ENCODE measurements around the gene YAF2.

The YAF2 gene

DNA sequence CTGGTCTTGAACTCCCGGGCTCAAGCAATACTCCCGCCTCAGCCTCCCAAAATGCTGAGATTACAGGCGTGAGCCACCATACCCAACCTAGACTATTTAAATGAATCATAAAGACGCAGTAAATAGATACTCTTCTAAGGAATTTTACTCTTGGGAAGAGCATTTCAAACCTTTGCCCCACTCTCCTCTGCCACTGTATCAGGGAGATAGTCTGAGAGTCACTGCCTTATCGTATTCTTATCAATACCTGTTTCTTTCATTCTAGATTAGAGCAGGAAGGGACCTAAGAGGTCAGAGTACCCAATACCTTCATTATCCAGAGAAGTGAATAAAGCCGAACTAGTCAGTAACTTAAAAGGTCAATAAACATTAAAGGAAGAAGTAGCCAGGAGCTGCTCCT is 109.2 kb downstream of the YAF2 start:
- TF ChIP-seq, protein P1, sequence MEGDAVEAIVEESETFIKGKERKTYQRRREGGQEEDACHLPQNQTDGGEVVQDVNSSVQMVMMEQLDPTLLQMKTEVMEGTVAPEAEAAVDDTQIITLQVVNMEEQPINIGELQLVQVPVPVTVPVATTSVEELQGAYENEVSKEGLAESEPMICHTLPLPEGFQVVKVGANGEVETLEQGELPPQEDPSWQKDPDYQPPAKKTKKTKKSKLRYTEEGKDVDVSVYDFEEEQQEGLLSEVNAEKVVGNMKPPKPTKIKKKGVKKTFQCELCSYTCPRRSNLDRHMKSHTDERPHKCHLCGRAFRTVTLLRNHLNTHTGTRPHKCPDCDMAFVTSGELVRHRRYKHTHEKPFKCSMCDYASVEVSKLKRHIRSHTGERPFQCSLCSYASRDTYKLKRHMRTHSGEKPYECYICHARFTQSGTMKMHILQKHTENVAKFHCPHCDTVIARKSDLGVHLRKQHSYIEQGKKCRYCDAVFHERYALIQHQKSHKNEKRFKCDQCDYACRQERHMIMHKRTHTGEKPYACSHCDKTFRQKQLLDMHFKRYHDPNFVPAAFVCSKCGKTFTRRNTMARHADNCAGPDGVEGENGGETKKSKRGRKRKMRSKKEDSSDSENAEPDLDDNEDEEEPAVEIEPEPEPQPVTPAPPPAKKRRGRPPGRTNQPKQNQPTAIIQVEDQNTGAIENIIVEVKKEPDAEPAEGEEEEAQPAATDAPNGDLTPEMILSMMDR (conservative IDR thresholded peaks at IDR 0.05), result no peak
- no peak overlapping the region for H3K27ac ChIP-seq

DNA sequence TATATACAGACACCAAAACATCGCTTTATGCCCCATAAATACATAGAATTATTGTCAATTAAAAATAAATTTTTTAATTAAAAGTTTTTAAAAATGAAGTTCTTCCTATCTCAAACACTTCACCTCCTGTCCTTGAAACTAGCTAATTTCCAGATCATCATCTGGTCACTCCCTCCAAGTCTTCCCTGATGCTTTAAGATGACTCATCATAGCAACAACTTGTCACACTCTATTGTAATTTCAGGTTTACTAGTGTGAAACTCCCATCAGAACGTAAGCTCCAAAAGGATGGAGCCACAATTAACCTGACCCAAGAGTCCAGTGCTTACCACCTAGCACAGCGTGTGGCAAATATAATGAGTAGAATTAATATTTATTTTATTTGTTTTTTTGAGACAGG is 109.7 kb downstream of the YAF2 start:
- H3K27ac ChIP-seq, result no peak overlapping the region
- TF ChIP-seq, protein P1 (conservative IDR thresholded peaks at IDR 0.05), result no peak

DNA sequence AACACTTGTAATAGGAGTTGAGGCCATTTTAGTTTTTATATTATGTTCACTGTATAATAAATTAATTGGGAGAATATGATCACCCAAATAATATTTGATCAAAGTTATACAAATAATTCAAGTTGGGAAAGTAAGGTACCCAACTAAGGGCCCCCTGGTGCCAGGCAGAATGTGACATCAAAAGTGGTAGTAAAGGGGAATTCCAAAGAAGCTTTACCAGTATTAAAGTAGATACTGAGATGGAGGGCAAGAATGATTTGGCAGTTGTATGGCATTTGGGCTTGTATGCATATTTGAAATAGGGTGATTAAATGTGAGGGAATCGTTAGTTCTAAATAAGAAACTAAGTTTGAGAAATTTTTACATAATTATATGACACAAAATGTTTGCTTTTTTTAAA is 111.1 kb downstream of the YAF2 start:
- TF ChIP-seq, protein P1 (conservative IDR thresholded peaks at IDR 0.05), result no peak
- no peak overlapping the region for H3K27ac ChIP-seq

DNA sequence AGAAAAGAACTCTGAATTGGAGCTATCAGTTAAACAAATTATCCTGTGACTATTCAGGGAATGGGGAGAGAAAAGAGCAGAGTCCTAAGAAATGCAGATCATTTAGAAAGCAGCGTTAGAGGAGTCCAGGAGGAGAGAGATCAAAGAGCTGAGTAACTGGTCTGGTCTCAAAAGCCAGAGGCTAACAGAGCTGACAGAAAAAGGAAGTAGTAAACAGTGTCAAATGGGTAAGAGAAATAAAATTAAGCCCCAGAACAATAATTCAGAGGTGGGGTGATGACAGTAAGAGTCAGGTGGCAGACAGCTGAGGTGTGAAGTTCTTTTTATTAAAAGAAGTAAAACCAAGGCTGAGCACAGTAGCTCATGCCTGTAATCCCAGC is 112.7 kb downstream of the YAF2 start:
- H3K27ac ChIP-seq, result no peak overlapping the region
- TF ChIP-seq, protein P1 (conservative IDR thresholded peaks at IDR 0.05), result no peak

DNA sequence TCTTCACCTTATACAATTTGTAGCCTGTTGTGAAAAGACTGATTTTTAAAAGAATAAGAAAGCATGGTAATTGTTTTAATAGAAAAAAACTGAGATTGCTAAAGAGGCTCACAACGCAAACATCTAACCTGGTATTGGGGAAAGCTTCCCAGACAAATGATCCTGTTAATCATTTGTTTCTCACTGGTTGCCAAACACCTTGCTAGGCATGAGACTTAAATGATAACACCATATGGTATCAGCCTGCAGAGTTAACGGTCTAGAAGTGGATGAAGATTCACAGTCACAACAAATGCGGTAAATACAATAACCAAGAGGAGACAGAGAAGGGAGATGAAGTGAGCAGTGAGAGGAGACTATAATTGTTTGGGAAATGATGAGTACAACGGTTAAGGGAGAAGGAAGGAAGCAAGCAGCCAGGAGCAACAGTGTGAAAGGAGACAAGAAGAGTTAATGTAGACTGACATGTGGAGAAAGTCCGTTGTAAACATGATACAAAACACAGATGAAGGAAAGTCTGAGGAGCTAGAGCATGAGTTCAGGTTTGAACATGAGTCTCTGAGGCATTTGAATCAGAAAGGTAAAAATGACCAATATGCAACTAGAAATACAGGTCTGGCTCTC is 113.2 kb downstream of the YAF2 start:
- no peak overlapping the region for H3K27ac ChIP-seq
- TF ChIP-seq, protein P1 (conservative IDR thresholded peaks at IDR 0.05), result no peak

DNA sequence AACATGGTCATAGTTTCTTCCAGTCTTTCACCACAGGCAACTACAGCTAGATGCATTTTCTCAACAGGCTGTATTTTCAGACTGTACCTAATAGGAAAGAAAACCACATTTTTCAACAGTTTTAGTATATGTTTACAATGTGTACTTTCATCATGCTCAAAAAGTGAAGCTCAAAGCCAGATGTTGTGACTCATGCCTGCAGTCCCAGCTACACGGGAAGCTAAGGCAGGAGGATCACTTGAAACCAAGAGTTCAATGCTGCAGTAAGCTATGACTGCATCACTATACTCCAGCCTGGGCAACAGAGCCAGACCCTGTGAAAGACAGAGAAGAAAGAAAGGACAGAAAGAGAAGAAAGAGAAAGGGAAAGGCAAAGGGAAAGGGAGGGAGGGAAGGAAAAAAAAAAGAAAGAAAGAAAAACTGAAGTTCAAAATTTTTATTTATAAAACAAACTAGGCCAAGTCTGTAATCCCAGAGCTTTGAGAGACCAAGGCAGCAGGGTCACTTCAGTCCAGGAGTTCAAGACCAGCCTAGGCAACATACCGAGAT is 118.9 kb downstream of the YAF2 start:
- no peak overlapping the region for H3K27ac ChIP-seq

DNA sequence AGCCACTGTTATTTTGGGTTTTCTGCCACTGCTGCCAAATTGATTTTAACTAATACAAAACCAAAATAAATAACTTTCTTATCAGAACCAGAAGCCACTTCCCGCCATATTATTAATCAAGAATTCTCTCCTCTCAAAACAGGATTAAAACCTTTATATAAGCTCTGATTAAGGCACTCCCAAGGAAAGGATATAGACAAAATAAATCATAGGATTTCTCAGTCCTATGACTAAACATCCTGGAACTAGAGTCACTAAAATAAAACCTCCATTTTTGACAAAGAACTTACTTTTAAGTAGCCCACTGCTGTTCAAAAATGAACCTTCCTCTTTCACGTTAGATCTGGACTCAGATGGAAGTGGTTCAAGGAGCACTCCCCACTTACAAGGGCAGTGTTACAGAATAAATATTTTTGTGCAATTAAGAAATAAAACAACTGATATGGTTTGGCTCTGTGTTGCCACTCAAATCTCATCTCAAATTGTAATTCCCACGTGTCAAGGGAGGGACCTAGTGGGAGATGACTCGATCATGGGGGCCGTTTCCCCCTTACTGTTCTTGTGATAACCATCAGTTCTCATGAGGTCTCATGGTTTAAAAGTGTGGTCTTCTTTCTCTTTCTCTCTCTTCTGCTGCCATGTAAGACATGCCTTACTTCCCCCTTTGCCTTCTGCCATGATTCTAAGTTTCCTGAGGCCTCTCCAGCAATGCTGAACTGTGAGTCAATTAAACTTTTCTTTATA is 119.7 kb downstream of the YAF2 start:
- TF ChIP-seq, protein P1 (conservative IDR thresholded peaks at IDR 0.05), result no peak
- H3K27ac ChIP-seq, result no peak overlapping the region

More for the DNA sequence above, 118.9 kb downstream of the YAF2 start:
- TF ChIP-seq, protein P1 (conservative IDR thresholded peaks at IDR 0.05), result no peak

All from VCaP (cell line).